OCI-LY3 (cell line): ENCODE data around the gene MKNK1.

ENCODE experiments used
- EZH2phosphoT487 ChIP-seq: fragments of 200-600 bp; shearing (Covaris generic); IDR thresholded peaks from 2 replicates; pipeline ENCODE4 v1.6.1; 2018; ENCODE audit warnings: antibody characterized with exemption, mixed run types, low read depth
- TF ChIP-seq, protein P1 (sequence below): fragments of 200-600, 300-600 bp; sonication (generic); IDR thresholded peaks from 2 replicates; pipeline ENCODE4 v1.5.1; 2014; ENCODE audit warnings: antibody characterized with exemption, low read length, low read depth

DNA sequence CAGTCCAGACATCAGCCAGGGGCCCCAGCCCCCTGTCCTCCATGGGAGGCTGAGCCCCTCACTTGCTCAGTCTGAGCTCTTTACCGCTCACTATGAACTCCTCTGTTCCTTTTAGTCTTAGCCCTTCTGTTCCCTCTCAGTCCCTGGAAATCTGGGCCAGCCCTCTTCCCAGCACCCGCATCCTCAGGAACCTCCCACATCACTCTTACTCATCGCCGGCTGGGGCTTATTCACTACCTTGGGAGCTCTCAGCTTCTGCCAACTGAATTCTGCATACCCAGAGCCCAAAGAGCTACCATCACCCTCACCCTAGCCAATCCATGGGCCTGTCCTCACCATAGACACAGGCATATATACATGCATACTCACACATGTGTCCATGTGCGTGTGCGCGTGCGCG, 64.1 kb downstream of the MKNK1 start:
- TF ChIP-seq, protein P1, sequence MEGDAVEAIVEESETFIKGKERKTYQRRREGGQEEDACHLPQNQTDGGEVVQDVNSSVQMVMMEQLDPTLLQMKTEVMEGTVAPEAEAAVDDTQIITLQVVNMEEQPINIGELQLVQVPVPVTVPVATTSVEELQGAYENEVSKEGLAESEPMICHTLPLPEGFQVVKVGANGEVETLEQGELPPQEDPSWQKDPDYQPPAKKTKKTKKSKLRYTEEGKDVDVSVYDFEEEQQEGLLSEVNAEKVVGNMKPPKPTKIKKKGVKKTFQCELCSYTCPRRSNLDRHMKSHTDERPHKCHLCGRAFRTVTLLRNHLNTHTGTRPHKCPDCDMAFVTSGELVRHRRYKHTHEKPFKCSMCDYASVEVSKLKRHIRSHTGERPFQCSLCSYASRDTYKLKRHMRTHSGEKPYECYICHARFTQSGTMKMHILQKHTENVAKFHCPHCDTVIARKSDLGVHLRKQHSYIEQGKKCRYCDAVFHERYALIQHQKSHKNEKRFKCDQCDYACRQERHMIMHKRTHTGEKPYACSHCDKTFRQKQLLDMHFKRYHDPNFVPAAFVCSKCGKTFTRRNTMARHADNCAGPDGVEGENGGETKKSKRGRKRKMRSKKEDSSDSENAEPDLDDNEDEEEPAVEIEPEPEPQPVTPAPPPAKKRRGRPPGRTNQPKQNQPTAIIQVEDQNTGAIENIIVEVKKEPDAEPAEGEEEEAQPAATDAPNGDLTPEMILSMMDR = no peak
- TF ChIP-seq EZH2phosphoT487 = no peak
